Hepatic stellate cell (primary cell): ENCODE measurements around the gene MITF.
"Not testable (repeated sequence)": the region's sequence is repeated elsewhere in the genome, so short reads cannot be mapped to it uniquely, and the experiment has no call there.

ENCODE experiments used
- DNase-seq: peaks from one replicate; pipeline ENCODE4 v3.0.0; 2011; ENCODE audit warnings: low spot score

MITF gene

GRCh38 chr3:69787436-69788168 is 48.3 kb downstream of the MITF start:
- no peak for DNase-seq

GRCh38 chr3:69791106-69791505 is 51.8 kb downstream of the MITF start:
- peak; percentile 21 for DNase-seq

- no peak for DNase-seq
These were observed 52.7 kb downstream of the MITF start for GRCh38 chr3:69791919-69792399.

GRCh38 chr3:69796126-69796525 is 56.9 kb downstream of the MITF start:
- not testable (repeated sequence) for DNase-seq

GRCh38 chr3:69803681-69804270 is 64.5 kb downstream of the MITF start:
- DNase-seq = no peak

- DNase-seq = no peak
These were observed 66.2 kb downstream of the MITF start for GRCh38 chr3:69805491-69805890.

GRCh38 chr3:69806735-69807438 is 67.6 kb downstream of the MITF start:
- peak; percentile 19 for DNase-seq

- DNase-seq = no peak
These were observed 68.4 kb downstream of the MITF start for GRCh38 chr3:69807674-69808073.

GRCh38 chr3:69809076-69809835 is 70.0 kb downstream of the MITF start:
- no peak for DNase-seq

GRCh38 chr3:69811452-69812401 is 72.5 kb downstream of the MITF start:
- no peak for DNase-seq

GRCh38 chr3:69815970-69816369 is 76.7 kb downstream of the MITF start:
- no peak for DNase-seq

- DNase-seq = no peak
These were observed 78.7 kb downstream of the MITF start for GRCh38 chr3:69817988-69818387.

- no peak for DNase-seq
These were observed 80.0 kb downstream of the MITF start for GRCh38 chr3:69819282-69819681.

GRCh38 chr3:69821133-69821532 is 81.9 kb downstream of the MITF start:
- DNase-seq = no peak

GRCh38 chr3:69823743-69824142 is 84.5 kb downstream of the MITF start:
- no peak for DNase-seq

GRCh38 chr3:69825446-69825845 is 86.2 kb downstream of the MITF start:
- DNase-seq = no peak

- DNase-seq = no peak
These were observed 87.9 kb downstream of the MITF start for GRCh38 chr3:69827127-69827526.

GRCh38 chr3:69828817-69829216 is 89.6 kb downstream of the MITF start:
- DNase-seq = no peak

GRCh38 chr3:69830147-69830546 is 90.9 kb downstream of the MITF start:
- no peak for DNase-seq

GRCh38 chr3:69831737-69832136 is 92.5 kb downstream of the MITF start:
- no peak for DNase-seq

- DNase-seq = no peak
These were observed 94.3 kb downstream of the MITF start for GRCh38 chr3:69833591-69833990.
